DMS53 (cell line): ENCODE data around the gene MMP2.

ENCODE experiments used
- DNase-seq: peaks from one replicate; lab custom pipeline; 2025; lab: John Stamatoyannopoulos, UW

MMP2 gene

DNA sequence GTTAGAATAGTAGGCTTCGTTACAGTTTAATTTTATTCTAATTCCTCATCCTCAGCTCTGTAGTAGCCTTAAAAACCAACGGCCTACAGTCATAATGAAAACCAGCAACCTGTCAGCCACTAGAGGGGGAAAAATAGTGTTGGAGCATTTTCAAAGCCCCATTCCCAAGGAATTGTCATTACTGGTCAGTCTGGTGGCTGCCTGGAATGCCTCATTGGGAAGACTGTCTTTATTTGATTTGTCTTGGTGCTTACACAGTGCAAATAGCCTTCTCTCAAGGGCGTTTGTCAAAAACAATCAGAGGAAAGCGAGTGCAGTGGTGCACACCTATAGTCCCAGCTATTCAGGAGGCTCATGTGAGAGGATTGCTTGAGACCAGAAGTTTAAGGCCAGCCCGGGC, 34.6 kb downstream of the MMP2 start:
- no peak for DNase-seq

DNA sequence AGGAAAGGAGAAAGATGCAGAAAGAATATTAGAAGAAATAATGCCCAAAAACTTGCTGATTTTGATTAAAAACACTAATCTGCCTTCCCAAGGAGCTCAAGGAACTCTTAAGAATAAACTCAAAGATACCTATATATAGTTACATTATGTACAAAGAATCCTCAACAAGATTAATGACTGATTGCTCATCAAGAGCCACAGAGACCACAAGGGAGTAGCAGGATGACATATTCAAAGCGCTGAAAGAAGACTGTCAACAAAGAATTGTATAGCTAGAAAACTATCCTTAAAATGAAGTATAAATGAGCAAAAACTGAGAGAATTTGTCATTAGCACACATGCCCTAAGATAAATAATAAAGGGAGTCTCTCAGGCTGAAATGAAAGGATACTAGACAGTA, 36.1 kb downstream of the MMP2 start:
- DNase-seq, result no peak

DNA sequence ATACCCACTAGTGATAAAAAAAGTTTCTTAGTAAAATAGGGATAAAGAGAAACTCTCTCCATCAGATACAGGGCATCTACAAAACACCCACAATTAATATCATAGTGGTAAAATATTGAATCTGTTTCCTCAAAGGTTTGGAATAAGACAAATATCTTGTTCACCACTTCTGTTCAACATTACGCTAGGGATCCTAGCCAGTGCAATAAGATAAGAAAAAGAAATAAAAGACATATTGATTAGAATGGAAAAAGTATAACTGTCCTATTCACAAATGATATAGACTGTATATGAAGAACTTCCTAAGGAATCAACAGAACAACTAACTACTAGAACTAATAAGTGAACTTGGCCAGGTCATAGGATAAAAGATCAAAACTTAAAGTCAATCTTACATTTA, 42.8 kb downstream of the MMP2 start:
- DNase-seq, result no peak

- no peak for DNase-seq
Measured at GRCh38 chr16:55526441-55526840, 47.4 kb downstream of the MMP2 start.

DNA sequence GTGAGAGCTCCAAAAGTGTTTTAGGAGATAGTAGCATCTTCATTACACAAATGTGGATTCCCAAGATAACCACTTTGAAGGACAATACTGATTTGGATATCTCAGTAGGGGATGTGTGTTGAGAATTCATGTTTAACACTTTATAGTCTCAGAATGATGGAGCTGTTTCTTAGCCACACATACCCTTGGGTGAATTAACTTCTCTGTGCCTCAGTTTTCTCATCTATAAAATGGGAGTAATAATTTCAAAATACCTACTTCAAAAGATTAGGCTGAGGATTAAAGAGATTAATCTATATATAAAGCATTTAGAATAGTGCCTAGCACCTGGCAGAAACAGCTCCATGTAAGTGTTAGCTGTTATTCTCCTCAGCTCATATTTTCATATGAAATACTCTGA, 48.9 kb downstream of the MMP2 start:
- DNase-seq, result no peak

- DNase-seq, result no peak
Measured at GRCh38 chr16:55529018-55529417, 50.0 kb downstream of the MMP2 start.

- no peak for DNase-seq
Measured at GRCh38 chr16:55530316-55530856, 51.4 kb downstream of the MMP2 start.

DNA sequence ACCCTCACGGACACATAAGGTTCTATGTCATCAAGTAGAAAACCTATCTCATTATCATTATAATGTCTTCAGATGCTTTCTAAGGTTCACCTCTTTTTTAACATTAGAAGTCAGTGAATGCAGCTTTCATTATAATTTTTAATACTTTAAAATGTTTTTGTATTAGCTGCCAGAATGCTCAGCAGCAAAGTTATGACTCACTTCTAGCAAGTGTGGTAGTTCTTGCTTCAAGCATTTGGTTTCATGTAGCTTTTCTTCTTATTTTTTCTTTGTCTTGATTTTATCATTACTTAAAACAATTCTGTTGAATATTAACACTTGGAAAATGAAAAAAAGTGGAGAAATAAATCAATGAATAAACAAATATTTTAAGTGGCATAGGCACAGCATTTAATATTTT, 53.2 kb downstream of the MMP2 start:
- no peak for DNase-seq

GRCh38 chr16:55534756-55535155, 55.8 kb downstream of the MMP2 start:
- no peak for DNase-seq

DNA sequence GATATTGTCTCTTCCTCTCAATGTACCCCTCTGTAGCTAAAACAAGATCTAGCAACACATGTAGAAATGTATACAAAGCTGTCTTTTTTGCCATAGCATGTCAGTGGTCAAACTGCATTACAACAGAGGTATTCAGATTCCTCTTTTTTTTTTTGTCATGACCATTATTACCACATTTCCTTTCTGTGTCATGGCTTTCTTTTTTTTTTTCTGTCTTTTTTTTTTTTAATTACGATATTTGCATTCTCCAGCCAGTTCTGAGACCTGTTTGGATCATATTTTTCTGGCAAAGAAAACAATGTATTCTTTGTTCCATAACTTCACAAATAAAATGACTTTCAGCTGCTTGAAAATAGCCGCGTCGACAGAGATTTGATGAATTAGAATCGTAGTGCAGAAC, 60.1 kb downstream of the MMP2 start:
- DNase-seq, result no peak

DNA sequence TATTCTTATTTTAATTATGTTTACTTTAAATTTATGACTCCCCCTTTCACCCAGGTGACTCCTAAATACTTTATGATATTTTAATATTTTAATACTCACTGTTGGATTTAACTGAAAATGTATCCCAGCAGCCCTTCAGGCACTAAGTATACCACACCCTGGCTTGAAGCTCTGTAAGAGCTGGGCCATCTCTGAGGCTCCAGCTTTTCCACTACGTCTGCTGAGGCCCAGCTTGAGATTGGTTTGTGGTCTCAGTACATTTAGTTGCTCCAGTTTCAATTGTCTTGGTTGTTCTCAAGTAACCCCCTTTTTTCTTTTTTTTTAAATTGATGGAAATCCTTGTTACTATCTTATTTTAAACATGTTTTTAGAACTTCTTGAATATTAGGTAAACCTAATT, 60.5 kb downstream of the MMP2 start:
- DNase-seq, result no peak

DNA sequence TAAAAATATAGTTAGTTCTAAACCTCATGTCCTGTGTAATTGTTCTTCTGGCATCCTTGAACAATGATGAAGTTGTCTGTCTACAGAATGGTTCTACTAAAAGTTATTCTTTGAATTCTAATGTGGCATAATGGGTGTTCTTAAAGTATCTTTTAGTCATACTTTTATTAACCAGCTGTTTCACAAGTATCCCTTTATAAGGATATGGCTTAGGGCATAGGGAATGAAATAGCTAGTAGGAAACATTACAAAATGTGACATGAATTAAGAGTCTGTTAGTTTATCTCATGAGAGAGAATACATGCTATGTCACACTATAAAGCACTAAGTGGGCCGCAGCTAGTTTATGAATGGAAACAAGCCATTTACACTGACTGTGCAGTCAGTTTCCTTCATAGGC, 61.2 kb downstream of the MMP2 start:
- DNase-seq, result no peak

DNA sequence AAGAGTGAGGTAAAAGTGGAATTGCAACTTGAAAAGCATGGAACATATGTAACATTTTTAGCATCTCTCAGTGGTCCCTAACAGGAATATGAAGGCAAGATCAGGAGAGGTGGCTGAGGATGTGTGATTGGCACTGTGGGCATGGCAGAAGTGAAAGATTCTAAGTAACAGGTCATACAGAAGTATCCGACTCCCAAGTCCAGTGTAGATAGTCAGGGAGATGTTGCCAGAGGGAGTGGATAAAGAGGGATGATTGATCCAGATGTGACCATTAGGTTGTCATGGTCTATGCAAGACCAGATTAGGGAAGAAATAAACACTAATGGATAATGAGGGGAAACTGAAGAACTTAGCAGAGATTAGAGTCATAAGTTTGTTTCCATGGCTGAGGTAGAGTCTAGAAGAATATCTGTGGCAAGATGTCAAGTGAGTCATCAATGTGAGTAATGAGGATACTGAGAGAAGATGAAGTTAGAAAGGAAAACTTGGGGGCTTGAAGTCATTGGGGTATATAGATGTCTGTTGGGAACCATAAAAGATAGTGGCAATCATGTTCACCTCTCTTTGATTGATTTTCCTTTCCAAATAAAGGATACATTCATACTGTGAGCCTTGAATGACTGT, 63.6 kb downstream of the MMP2 start:
- no peak for DNase-seq

GRCh38 chr16:55543472-55543871, 64.5 kb downstream of the MMP2 start:
- peak; percentile 6 for DNase-seq

DNA sequence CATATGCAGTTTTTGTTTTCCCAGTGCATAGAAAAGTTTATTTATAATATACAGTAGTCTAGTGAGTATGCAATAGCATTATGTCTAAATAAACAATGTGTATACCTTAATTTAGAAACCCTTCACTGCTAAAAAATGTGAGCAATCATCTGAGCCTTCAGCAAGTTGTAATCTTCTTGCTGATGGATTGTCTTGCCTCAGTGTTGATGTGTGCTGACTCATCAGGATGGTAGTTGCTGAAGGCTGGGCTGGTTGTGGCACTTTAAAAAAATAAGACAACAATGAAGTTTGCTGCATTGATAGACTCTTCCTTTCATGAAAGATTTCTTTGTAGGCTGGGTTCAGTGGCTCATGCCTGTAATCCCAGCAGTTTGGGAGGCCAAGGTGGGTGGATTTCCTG, 73.6 kb downstream of the MMP2 start:
- DNase-seq, result no peak

GRCh38 chr16:55555436-55555835, 76.4 kb downstream of the MMP2 start:
- no peak for DNase-seq
